SU-DHL-6 (cell line): ENCODE data around the gene DDIT4.

Experiments used
- EZH2phosphoT487 ChIP-seq: fragments of 200-600 bp; sonication (generic), shearing (Covaris generic); conservative IDR thresholded peaks from 2 replicates; pipeline ENCODE4 v1.6.1; 2018; ENCODE audit warnings: mild to moderate bottlenecking, antibody characterized with exemption, low read length, moderate library complexity, mixed read lengths
- TF ChIP-seq, protein P1 (sequence below): fragments of 200-600 bp; sonication (generic); IDR thresholded peaks from one replicate; pipeline ENCODE4 v1.5.1; 2017; ENCODE audit warnings: antibody characterized with exemption, mild to moderate bottlenecking, low read length, moderate library complexity; ENCODE audit not compliant: insufficient read depth, poor library complexity, severe bottlenecking

- TF ChIP-seq, protein P1, sequence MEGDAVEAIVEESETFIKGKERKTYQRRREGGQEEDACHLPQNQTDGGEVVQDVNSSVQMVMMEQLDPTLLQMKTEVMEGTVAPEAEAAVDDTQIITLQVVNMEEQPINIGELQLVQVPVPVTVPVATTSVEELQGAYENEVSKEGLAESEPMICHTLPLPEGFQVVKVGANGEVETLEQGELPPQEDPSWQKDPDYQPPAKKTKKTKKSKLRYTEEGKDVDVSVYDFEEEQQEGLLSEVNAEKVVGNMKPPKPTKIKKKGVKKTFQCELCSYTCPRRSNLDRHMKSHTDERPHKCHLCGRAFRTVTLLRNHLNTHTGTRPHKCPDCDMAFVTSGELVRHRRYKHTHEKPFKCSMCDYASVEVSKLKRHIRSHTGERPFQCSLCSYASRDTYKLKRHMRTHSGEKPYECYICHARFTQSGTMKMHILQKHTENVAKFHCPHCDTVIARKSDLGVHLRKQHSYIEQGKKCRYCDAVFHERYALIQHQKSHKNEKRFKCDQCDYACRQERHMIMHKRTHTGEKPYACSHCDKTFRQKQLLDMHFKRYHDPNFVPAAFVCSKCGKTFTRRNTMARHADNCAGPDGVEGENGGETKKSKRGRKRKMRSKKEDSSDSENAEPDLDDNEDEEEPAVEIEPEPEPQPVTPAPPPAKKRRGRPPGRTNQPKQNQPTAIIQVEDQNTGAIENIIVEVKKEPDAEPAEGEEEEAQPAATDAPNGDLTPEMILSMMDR: no peak
- TF ChIP-seq EZH2phosphoT487: no peak
Measured at GRCh38 chr10:72298592-72299519, 25.1 kb downstream of the DDIT4 start.
